ENCODE measurements around the gene OTUD4.

DNA sequence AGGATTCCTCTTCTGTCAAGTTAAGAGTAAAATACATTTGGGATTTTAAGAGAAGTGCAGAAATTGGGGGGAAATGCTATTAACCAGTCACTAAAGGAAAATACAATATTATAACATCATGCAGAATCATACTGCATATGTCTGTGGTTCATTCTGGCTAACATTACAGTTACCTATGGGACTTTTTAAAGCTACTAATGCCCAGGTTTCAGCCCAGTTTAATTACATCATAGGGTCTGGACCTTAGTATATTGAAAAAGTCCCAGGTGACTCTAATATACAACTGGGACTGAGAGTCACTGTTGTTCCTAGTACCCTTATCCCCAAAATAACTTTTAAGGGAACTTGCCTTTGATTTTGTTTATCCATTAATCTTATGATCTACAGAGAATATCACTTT lies 72.3 kb downstream of the OTUD4 start:
- TF ChIP-seq, protein P1, sequence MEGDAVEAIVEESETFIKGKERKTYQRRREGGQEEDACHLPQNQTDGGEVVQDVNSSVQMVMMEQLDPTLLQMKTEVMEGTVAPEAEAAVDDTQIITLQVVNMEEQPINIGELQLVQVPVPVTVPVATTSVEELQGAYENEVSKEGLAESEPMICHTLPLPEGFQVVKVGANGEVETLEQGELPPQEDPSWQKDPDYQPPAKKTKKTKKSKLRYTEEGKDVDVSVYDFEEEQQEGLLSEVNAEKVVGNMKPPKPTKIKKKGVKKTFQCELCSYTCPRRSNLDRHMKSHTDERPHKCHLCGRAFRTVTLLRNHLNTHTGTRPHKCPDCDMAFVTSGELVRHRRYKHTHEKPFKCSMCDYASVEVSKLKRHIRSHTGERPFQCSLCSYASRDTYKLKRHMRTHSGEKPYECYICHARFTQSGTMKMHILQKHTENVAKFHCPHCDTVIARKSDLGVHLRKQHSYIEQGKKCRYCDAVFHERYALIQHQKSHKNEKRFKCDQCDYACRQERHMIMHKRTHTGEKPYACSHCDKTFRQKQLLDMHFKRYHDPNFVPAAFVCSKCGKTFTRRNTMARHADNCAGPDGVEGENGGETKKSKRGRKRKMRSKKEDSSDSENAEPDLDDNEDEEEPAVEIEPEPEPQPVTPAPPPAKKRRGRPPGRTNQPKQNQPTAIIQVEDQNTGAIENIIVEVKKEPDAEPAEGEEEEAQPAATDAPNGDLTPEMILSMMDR (IDR thresholded peaks at IDR 0.05 in 2 of 3, conservative IDR thresholded peaks at IDR 0.05 in 1 of 3; ENCODE audit: insufficient read depth in 2 of 3, low read depth in 1 of 3, low read length in 3 of 3): no peak
- TF ChIP-seq HMG20B (CRISPR knock-in tag; IDR thresholded peaks at IDR 0.05) (no peak), HDAC6 (IDR thresholded peaks at IDR 0.05; ENCODE audit: low read depth, low read length) (no peak), ZNF282 (CRISPR knock-in tag; IDR thresholded peaks at IDR 0.05) (no peak), POLR2A (conservative IDR thresholded peaks at IDR 0.05) (no peak), GATAD2B (IDR thresholded peaks at IDR 0.05; ENCODE audit: borderline replicate concordance) (no peak), MTA3 (IDR thresholded peaks at IDR 0.05; ENCODE audit: borderline replicate concordance) (no peak), ZNF140 (CRISPR knock-in tag; IDR thresholded peaks at IDR 0.05) (no peak), ZBTB1 (CRISPR knock-in tag; IDR thresholded peaks at IDR 0.05; ENCODE audit: borderline replicate concordance, low read depth) (no peak), SNIP1 (IDR thresholded peaks at IDR 0.05; ENCODE audit: low read depth) (no peak)
- TF ChIP-seq, protein P2, sequence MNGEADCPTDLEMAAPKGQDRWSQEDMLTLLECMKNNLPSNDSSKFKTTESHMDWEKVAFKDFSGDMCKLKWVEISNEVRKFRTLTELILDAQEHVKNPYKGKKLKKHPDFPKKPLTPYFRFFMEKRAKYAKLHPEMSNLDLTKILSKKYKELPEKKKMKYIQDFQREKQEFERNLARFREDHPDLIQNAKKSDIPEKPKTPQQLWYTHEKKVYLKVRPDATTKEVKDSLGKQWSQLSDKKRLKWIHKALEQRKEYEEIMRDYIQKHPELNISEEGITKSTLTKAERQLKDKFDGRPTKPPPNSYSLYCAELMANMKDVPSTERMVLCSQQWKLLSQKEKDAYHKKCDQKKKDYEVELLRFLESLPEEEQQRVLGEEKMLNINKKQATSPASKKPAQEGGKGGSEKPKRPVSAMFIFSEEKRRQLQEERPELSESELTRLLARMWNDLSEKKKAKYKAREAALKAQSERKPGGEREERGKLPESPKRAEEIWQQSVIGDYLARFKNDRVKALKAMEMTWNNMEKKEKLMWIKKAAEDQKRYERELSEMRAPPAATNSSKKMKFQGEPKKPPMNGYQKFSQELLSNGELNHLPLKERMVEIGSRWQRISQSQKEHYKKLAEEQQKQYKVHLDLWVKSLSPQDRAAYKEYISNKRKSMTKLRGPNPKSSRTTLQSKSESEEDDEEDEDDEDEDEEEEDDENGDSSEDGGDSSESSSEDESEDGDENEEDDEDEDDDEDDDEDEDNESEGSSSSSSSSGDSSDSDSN (IDR thresholded peaks at IDR 0.05; ENCODE audit: borderline replicate concordance in 1 of 2, low read depth in 2 of 2, low read length in 2 of 2): no peak
- TF ChIP-seq, protein P3, sequence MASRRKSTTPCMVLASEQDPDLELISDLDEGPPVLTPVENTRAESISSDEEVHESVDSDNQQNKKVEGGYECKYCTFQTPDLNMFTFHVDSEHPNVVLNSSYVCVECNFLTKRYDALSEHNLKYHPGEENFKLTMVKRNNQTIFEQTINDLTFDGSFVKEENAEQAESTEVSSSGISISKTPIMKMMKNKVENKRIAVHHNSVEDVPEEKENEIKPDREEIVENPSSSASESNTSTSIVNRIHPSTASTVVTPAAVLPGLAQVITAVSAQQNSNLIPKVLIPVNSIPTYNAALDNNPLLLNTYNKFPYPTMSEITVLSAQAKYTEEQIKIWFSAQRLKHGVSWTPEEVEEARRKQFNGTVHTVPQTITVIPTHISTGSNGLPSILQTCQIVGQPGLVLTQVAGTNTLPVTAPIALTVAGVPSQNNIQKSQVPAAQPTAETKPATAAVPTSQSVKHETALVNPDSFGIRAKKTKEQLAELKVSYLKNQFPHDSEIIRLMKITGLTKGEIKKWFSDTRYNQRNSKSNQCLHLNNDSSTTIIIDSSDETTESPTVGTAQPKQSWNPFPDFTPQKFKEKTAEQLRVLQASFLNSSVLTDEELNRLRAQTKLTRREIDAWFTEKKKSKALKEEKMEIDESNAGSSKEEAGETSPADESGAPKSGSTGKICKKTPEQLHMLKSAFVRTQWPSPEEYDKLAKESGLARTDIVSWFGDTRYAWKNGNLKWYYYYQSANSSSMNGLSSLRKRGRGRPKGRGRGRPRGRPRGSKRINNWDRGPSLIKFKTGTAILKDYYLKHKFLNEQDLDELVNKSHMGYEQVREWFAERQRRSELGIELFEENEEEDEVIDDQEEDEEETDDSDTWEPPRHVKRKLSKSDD (conservative IDR thresholded peaks at IDR 0.05; ENCODE audit: low read length): no peak

Measured in K562 (cell line).